Activated naive CD8-positive, alpha-beta T cell treated with anti-CD3 and anti-CD28 coated beads, Interleukin-2, amount 10 ng/mL, durations not matched to agents 7 days and 5 days (primary cell): ENCODE measurements around the gene TLL2. TPM values are rescaled to one million over a fixed set of nuclear protein-coding genes. Genes with fewer than 3 reads are reported as not detected.

Source experiments
- total RNA-seq, 2 experiments: library from RNA; stranded (reverse); gene quantifications; one replicate each; pipeline ENCODE4 v1.2.3, GENCODE V29; 2021

TLL2 gene
- total RNA-seq, 2 experiments from 2014 or later = not detected

Other genes with a start within 250 kb of the TLL2 start
- gene BLNK, start 242.4 kb downstream of the TLL2 start, total RNA-seq = under 1 TPM; 0.43 to 0.44 TPM
- not detected for gene DNTT, start 209.5 kb downstream of the TLL2 start, total RNA-seq
- not detected for gene OPALIN, start 154.9 kb downstream of the TLL2 start, total RNA-seq
- 10 to 100 TPM; 72.9 to 75.2 TPM for gene TM9SF3, start 73.1 kb upstream of the TLL2 start, total RNA-seq
- gene PIK3AP1, start 206.6 kb upstream of the TLL2 start, total RNA-seq = 1 to 10 TPM; 5.3 to 7.4 TPM